ENCODE results near the gene ZSCAN25. TPM values are rescaled to one million over a fixed set of nuclear protein-coding genes. Genes with fewer than 3 reads are reported as not detected.

ZSCAN25 gene
- polyA plus RNA-seq, 1 donor from 2014 or later, result 12.2 TPM

DNA sequence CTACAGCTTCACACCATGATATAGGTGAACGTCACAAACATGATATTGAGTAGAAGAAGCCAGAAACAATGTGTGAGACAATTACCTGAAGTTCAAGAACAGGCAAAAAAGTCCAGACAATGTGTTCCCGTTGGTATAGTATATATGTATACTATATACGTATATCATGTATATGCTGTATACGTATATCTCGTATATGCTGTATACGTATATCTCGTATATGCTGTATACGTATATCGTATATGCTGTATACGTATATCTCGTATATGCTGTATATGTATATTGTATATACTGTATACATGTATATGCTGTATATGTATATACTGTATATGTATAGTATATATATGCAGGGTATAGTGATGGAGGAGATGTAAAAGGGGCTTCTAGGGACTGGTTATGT lies 10.8 kb downstream of the ZSCAN25 start:
- H3K36me3 ChIP-seq (ENCODE audit: insufficient read depth, low read length), result peaks cover 4% of the 10 kb centered on the region
- H3K9ac ChIP-seq (ENCODE audit: low read length), result no peak overlapping the region
- H2AFZ ChIP-seq (ENCODE audit: low read depth, low read length), result no peak overlapping the region

DNA sequence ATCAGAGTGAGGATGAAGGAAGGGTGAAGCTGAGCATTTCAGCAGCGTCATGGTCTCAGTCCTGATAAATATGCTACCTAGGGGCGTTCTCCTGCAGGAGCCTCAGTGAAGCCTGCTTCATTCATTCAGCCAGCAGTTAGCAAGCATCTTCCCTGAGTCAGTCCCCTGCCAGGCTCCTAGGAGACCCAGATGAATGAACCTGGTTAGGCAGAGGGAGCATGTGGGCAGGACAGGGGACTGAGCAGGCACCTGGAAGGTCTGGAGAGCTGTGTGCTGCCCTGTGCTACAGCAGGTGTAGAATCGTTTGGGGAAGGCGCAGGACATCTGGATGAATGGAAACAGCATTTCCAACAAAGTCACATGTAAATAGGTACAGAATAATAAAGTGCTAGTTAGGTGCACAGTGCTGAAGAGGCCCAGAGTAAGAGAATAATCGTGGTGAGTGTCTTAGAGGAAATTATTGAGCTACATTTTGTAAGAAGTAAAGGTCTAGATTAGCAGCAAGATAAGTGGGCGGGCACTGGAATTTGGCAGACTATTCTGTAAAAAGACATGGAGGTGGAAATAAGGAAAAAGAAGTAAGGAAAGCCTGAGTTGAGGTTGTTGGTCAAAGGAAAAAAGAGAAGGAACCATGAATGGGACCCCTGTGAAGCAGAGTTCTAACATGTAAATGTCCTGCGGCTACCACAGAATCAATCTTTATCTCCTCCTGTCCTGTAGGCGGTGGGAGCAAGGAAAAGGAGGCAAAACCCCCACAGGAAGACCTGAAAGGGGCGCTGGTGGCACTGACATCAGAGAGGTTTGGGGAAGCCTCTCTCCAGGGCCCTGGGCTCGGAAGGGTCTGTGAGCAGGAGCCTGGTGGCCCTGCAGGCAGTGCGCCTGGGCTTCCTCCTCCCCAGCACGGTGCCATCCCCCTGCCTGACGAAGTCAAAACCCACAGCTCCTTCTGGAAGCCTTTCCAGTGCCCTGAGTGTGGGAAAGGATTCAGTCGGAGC lies 12.0 kb downstream of the ZSCAN25 start:
- H2AFZ ChIP-seq (ENCODE audit: low read depth, low read length), result no peak overlapping the region
- H3F3A ChIP-seq (ENCODE audit: insufficient read depth, low read length, poor library complexity, severe bottlenecking), result no peaks in the 10 kb centered on the region
- no peaks in the 10 kb centered on the region for H3K9me3 ChIP-seq (ENCODE audit: low read length)
- no peak overlapping the region for H3K9ac ChIP-seq (ENCODE audit: low read length)
- H4K20me1 ChIP-seq (ENCODE audit: insufficient read depth), result no peaks in the 10 kb centered on the region
- H3K79me2 ChIP-seq (replicated peaks; ENCODE audit: insufficient read depth, low read length), result no peaks in the 10 kb centered on the region
- H3K36me3 ChIP-seq (ENCODE audit: insufficient read depth, low read length), result peaks cover 4% of the 10 kb centered on the region
- TF ChIP-seq MXI1 (conservative IDR thresholded peaks at IDR 0.05; ENCODE audit: poor library complexity, severe bottlenecking) (no peak), POLR2AphosphoS5 (IDR thresholded peaks at IDR 0.05) (no peak)
- no peak overlapping the region for H3K4me2 ChIP-seq (ENCODE audit: low read length)
- no peak overlapping the region for H3K27ac ChIP-seq (ENCODE audit: low read length)
- H3K4me3 ChIP-seq (ENCODE audit: low read length), result no peak overlapping the region
- H3K27me3 ChIP-seq (ENCODE audit: insufficient read depth, low read depth, low read length), result no peaks in the 10 kb centered on the region
- no peaks in the 10 kb centered on the region for H3K9me2 ChIP-seq (ENCODE audit: insufficient read depth, low read length)

More for the DNA sequence above, 10.8 kb downstream of the ZSCAN25 start:
- H3K4me2 ChIP-seq (ENCODE audit: low read length), result no peak overlapping the region
- no peak overlapping the region for H3K27ac ChIP-seq (ENCODE audit: low read length)
- H3F3A ChIP-seq (ENCODE audit: insufficient read depth, low read length, poor library complexity, severe bottlenecking), result no peaks in the 10 kb centered on the region
- H3K79me2 ChIP-seq (replicated peaks; ENCODE audit: insufficient read depth, low read length), result no peaks in the 10 kb centered on the region
- no peaks in the 10 kb centered on the region for H3K9me3 ChIP-seq (ENCODE audit: low read length)
- H3K4me3 ChIP-seq (ENCODE audit: low read length), result no peak overlapping the region
- no peaks in the 10 kb centered on the region for H3K27me3 ChIP-seq (ENCODE audit: insufficient read depth, low read depth, low read length)
- no peaks in the 10 kb centered on the region for H3K9me2 ChIP-seq (ENCODE audit: insufficient read depth, low read length)
- no peaks in the 10 kb centered on the region for H4K20me1 ChIP-seq (ENCODE audit: insufficient read depth)
- no peak for TF ChIP-seq SMC3 (conservative IDR thresholded peaks at IDR 0.05; ENCODE audit: poor library complexity)
- TF ChIP-seq POLR2AphosphoS5 (IDR thresholded peaks at IDR 0.05), result no peak

DNA sequence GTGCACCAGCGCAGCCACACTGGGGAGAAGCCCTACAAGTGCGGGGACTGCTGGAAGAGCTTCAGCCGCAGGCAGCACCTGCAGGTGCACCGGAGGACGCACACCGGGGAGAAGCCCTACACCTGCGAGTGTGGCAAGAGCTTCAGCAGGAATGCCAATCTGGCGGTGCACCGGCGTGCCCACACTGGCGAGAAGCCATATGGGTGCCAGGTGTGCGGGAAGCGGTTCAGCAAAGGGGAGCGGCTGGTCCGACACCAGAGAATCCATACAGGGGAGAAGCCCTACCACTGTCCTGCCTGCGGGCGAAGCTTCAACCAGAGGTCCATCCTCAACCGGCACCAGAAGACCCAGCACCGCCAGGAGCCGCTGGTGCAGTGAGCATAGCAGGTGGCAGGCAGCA lies 12.9 kb downstream of the ZSCAN25 start:
- H3K4me3 ChIP-seq (ENCODE audit: low read length), result no peak overlapping the region
- no peaks in the 10 kb centered on the region for H3F3A ChIP-seq (ENCODE audit: insufficient read depth, low read length, poor library complexity, severe bottlenecking)
- H3K27me3 ChIP-seq (ENCODE audit: insufficient read depth, low read depth, low read length), result no peaks in the 10 kb centered on the region
- no peak overlapping the region for H2AFZ ChIP-seq (ENCODE audit: low read depth, low read length)
- H3K9me2 ChIP-seq (ENCODE audit: insufficient read depth, low read length), result no peaks in the 10 kb centered on the region
- H3K4me2 ChIP-seq (ENCODE audit: low read length), result no peak overlapping the region
- peaks cover 4% of the 10 kb centered on the region for H3K36me3 ChIP-seq (ENCODE audit: insufficient read depth, low read length)
- no peaks in the 10 kb centered on the region for H3K9me3 ChIP-seq (ENCODE audit: low read length)
- TF ChIP-seq EP300 (conservative IDR thresholded peaks at IDR 0.05; ENCODE audit: poor library complexity, severe bottlenecking) (no peak), TAF1 (IDR thresholded peaks at IDR 0.05; ENCODE audit: low read depth) (no peak), EZH2 (IDR thresholded peaks at IDR 0.05; ENCODE audit: borderline replicate concordance, insufficient read depth, low read length, poor library complexity, severe bottlenecking) (no peak), MXI1 (conservative IDR thresholded peaks at IDR 0.05; ENCODE audit: poor library complexity, severe bottlenecking) (no peak), POLR2AphosphoS5 (IDR thresholded peaks at IDR 0.05) (no peak), RAD21 (conservative IDR thresholded peaks at IDR 0.05) (no peak), SMC3 (conservative IDR thresholded peaks at IDR 0.05; ENCODE audit: poor library complexity) (no peak)
- TF ChIP-seq, protein P1, sequence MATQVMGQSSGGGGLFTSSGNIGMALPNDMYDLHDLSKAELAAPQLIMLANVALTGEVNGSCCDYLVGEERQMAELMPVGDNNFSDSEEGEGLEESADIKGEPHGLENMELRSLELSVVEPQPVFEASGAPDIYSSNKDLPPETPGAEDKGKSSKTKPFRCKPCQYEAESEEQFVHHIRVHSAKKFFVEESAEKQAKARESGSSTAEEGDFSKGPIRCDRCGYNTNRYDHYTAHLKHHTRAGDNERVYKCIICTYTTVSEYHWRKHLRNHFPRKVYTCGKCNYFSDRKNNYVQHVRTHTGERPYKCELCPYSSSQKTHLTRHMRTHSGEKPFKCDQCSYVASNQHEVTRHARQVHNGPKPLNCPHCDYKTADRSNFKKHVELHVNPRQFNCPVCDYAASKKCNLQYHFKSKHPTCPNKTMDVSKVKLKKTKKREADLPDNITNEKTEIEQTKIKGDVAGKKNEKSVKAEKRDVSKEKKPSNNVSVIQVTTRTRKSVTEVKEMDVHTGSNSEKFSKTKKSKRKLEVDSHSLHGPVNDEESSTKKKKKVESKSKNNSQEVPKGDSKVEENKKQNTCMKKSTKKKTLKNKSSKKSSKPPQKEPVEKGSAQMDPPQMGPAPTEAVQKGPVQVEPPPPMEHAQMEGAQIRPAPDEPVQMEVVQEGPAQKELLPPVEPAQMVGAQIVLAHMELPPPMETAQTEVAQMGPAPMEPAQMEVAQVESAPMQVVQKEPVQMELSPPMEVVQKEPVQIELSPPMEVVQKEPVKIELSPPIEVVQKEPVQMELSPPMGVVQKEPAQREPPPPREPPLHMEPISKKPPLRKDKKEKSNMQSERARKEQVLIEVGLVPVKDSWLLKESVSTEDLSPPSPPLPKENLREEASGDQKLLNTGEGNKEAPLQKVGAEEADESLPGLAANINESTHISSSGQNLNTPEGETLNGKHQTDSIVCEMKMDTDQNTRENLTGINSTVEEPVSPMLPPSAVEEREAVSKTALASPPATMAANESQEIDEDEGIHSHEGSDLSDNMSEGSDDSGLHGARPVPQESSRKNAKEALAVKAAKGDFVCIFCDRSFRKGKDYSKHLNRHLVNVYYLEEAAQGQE (IDR thresholded peaks at IDR 0.05; ENCODE audit: borderline replicate concordance), result no peak
- TF ChIP-seq, protein P2, sequence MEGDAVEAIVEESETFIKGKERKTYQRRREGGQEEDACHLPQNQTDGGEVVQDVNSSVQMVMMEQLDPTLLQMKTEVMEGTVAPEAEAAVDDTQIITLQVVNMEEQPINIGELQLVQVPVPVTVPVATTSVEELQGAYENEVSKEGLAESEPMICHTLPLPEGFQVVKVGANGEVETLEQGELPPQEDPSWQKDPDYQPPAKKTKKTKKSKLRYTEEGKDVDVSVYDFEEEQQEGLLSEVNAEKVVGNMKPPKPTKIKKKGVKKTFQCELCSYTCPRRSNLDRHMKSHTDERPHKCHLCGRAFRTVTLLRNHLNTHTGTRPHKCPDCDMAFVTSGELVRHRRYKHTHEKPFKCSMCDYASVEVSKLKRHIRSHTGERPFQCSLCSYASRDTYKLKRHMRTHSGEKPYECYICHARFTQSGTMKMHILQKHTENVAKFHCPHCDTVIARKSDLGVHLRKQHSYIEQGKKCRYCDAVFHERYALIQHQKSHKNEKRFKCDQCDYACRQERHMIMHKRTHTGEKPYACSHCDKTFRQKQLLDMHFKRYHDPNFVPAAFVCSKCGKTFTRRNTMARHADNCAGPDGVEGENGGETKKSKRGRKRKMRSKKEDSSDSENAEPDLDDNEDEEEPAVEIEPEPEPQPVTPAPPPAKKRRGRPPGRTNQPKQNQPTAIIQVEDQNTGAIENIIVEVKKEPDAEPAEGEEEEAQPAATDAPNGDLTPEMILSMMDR (IDR thresholded peaks at IDR 0.05; ENCODE audit: poor library complexity, severe bottlenecking), result no peak
- no peak overlapping the region for H3K9ac ChIP-seq (ENCODE audit: low read length)
- H4K20me1 ChIP-seq (ENCODE audit: insufficient read depth), result no peaks in the 10 kb centered on the region
- H3K27ac ChIP-seq (ENCODE audit: low read length), result no peak overlapping the region
- H3K79me2 ChIP-seq (replicated peaks; ENCODE audit: insufficient read depth, low read length), result no peaks in the 10 kb centered on the region

Data from neural cell (in vitro differentiated cells).